IMR-90 (cell line): ENCODE data around the gene LARP1B. TPM values are rescaled to one million over a fixed set of nuclear protein-coding genes. Genes with fewer than 3 reads are reported as not detected.

Experiments used
- ATAC-seq: fragments of 200-7000 bp; cut with Tn5 transposase; 2 replicates; pipeline ENCODE4 v1.9.1; 2020; ENCODE audit warnings: low read depth, mild to moderate bottlenecking, moderate library complexity
- BruUV-seq: library from RNA; stranded (reverse); fragments of 400-500 nt; replicated peaks from 2 replicates; lab custom pipeline; 2021; lab: Mats Ljungman, UMichigan
- CTCF ChIA-PET: fragments of 300-600 bp; formaldehyde crosslinking; extraction: SDS; loops from one replicate; lab custom pipeline; 2021; ENCODE audit warnings: antibody characterized with exemption; lab: Yijun Ruan, JAX
- POLR2A ChIA-PET: fragments of 300-600 bp; sonication (Branson Sonifier 250); formaldehyde crosslinking; loops from one replicate; lab custom pipeline; 2022; ENCODE audit warnings: antibody characterized with exemption; ENCODE audit not compliant: unreplicated experiment; lab: Charles Lee
- DNase-seq: peaks from one replicate; pipeline ENCODE4 v3.0.0; 2013
- H2AFZ ChIP-seq: replicated peaks from 2 replicates; pipeline ENCODE3; 2013; ENCODE audit warnings: low read length, mild to moderate bottlenecking; ENCODE audit not compliant: poor library complexity
- H2AK5ac ChIP-seq: 2 replicates; pipeline ENCODE4 v1.6.1; 2013; ENCODE audit warnings: low read depth, low read length, inconsistent platforms
- H2AK9ac ChIP-seq: replicated peaks from 2 replicates; pipeline ENCODE3; 2013; ENCODE audit warnings: mild to moderate bottlenecking, low read depth, low read length, moderate library complexity; ENCODE audit not compliant: poor library complexity
- H2BK120ac ChIP-seq: 2 replicates; pipeline ENCODE4 v1.6.1; 2013; ENCODE audit warnings: low read depth, low read length, inconsistent platforms
- H2BK15ac ChIP-seq: 3 replicates; pipeline ENCODE4 v1.6.1; 2013; ENCODE audit warnings: low read depth, low read length, inconsistent platforms
- H2BK20ac ChIP-seq: 2 replicates; pipeline ENCODE4 v1.6.1; 2013; ENCODE audit warnings: low read depth, mild to moderate bottlenecking, inconsistent platforms, low read length, moderate library complexity
- H2BK5ac ChIP-seq: 2 replicates; pipeline ENCODE4 v1.6.1; 2013; ENCODE audit warnings: mild to moderate bottlenecking, low read depth, low read length, inconsistent platforms; ENCODE audit not compliant: poor library complexity, severe bottlenecking
- H3K14ac ChIP-seq: replicated peaks from 2 replicates; pipeline ENCODE4 v1.6.1; 2013; ENCODE audit warnings: low read depth, low read length, inconsistent platforms
- H3K18ac ChIP-seq: 2 replicates; pipeline ENCODE4 v1.6.1; 2013; ENCODE audit warnings: low read depth, low read length, control low read depth
- H3K23ac ChIP-seq: 2 replicates; pipeline ENCODE4 v1.6.1; 2013; ENCODE audit warnings: low read depth, low read length, inconsistent platforms
- H3K27ac ChIP-seq: 2 replicates; pipeline ENCODE4 v1.5.1; 2013; ENCODE audit warnings: mild to moderate bottlenecking, control low read depth, low read length; ENCODE audit not compliant: insufficient read depth
- H3K27me3 ChIP-seq: 2 replicates; pipeline ENCODE4 v1.6.1; 2013; ENCODE audit warnings: low read length; ENCODE audit not compliant: control insufficient read depth, insufficient read depth
- H3K36me3 ChIP-seq: 2 replicates; pipeline ENCODE4 v1.6.1; 2013; ENCODE audit warnings: low read length, mixed read lengths; ENCODE audit not compliant: control insufficient read depth, insufficient read depth
- H3K4ac ChIP-seq: 2 replicates; pipeline ENCODE4 v1.6.1; 2013; ENCODE audit warnings: low read depth, low read length, inconsistent platforms
- H3K4me1 ChIP-seq: 2 replicates; pipeline ENCODE4 v1.6.1; 2013; ENCODE audit warnings: low read length, mixed read lengths; ENCODE audit not compliant: control insufficient read depth, insufficient read depth
- H3K4me2 ChIP-seq: 2 replicates; pipeline ENCODE4 v1.6.1; 2013; ENCODE audit warnings: low read depth, mild to moderate bottlenecking, control low read depth, low read length, moderate library complexity
- H3K4me3 ChIP-seq: 2 replicates; pipeline ENCODE4 v1.5.1; 2013; ENCODE audit warnings: low read depth, mild to moderate bottlenecking, control low read depth, low read length, moderate library complexity; ENCODE audit not compliant: insufficient read depth
- H3K56ac ChIP-seq: 2 replicates; pipeline ENCODE4 v1.6.1; 2013; ENCODE audit warnings: low read length, inconsistent platforms; ENCODE audit not compliant: insufficient read depth; ENCODE audit errors: extremely low read depth
- H3K79me1 ChIP-seq, 2 experiments: 2 replicates each; pipeline ENCODE4 v1.6.1; 2013; ENCODE audit warnings: low read length in 2 of 2, inconsistent platforms in 1 of 2, low read depth in 1 of 2
- H3K9ac ChIP-seq: 2 replicates; pipeline ENCODE4 v1.6.1; 2013; ENCODE audit warnings: low read depth, low read length, control low read depth
- H3K9me1 ChIP-seq: 2 replicates; pipeline ENCODE4 v1.6.1; 2013; ENCODE audit warnings: low read length, inconsistent platforms; ENCODE audit not compliant: insufficient read depth
- H3K9me3 ChIP-seq: 2 replicates; pipeline ENCODE4 v1.6.1; 2013; ENCODE audit warnings: low read length; ENCODE audit not compliant: control insufficient read depth, insufficient read depth
- H4K20me1 ChIP-seq: 2 replicates; pipeline ENCODE4 v1.6.1; 2013; ENCODE audit warnings: low read length, inconsistent platforms; ENCODE audit not compliant: insufficient read depth
- H4K5ac ChIP-seq: 2 replicates; pipeline ENCODE4 v1.6.1; 2013; ENCODE audit warnings: mild to moderate bottlenecking, low read depth, low read length, control low read depth
- H4K8ac ChIP-seq, 2 experiments: 2 replicates each; pipeline ENCODE4 v1.6.1; 2013; ENCODE audit warnings: low read depth in 2 of 2, low read length in 2 of 2, control low read depth in 1 of 2, inconsistent platforms in 1 of 2
- H4K91ac ChIP-seq: 2 replicates; pipeline ENCODE4 v1.6.1; 2013; ENCODE audit warnings: low read depth, low read length, inconsistent platforms; ENCODE audit not compliant: insufficient read depth
- BHLHE40 ChIP-seq: fragments of 150-350 bp; IDR thresholded peaks from 2 replicates; pipeline ENCODE4 v1.6.1; 2016; ENCODE audit warnings: mild to moderate bottlenecking, low read depth, low read length
- CEBPB ChIP-seq: IDR thresholded peaks from 2 replicates; pipeline ENCODE4 v1.6.1; 2012; ENCODE audit warnings: low read depth, low read length, improper control_type of control experiment
- FOS ChIP-seq: fragments of 150-350 bp; IDR thresholded peaks from 2 replicates; pipeline ENCODE4 v1.6.1; 2016; ENCODE audit warnings: low read depth, low read length
- SMC3 ChIP-seq: fragments of 150-350 bp; IDR thresholded peaks from 2 replicates; pipeline ENCODE4 v1.6.1; 2016; ENCODE audit warnings: low read depth, mild to moderate bottlenecking, antibody characterized with exemption, low read length, moderate library complexity
- WGBS, 2 experiments: methylation state at CpG; one replicate each; pipeline versions ENCODE4 v1.1.5 to v1.1.7; 2013; ENCODE audit warnings: missing lambda C conversion rate in 2 of 2; ENCODE audit not compliant: insufficient read length in 1 of 2; ENCODE audit errors: extremely low coverage in 2 of 2; 5-methylcytosine and 5-hydroxymethylcytosine counted together
- dilution Hi-C: fragments of 300-500 bp; cut with HindIII; formaldehyde crosslinking; loops from one replicate; pipeline ENCODE4 v1.14.3; 2018; ENCODE audit warnings: low sequenced_read_pairs; ENCODE audit not compliant: unreplicated experiment
- in situ Hi-C: fragments of 300-500 bp; cut with MboI; formaldehyde crosslinking; loops from 3 replicates; pipeline ENCODE4 v1.14.3; 2019; ENCODE audit warnings: low sequenced_read_pairs, inconsistent platforms, mixed read lengths
- intact Hi-C: fragments of 100-400 bp; cut with micrococcal nuclease; formaldehyde crosslinking; loops from 2 replicates; pipeline ENCODE4 v1.10.0; 2022
- polyA plus RNA-seq, 3 experiments: library from polyadenylated mRNA; depleted of rRNA; stranded (reverse); fragments of >200 nt; gene quantifications; 2 replicates each; pipeline ENCODE4 v1.2.3, GENCODE V29; 2012; ENCODE audit warnings: low replicate concordance in 1 of 3
- total RNA-seq: library from RNA; depleted of rRNA; stranded (reverse); fragments of >200 nt; gene quantifications from 2 replicates; pipeline ENCODE4 v1.2.3, GENCODE V29; 2012

LARP1B gene
- total and polyA plus RNA-seq, 2 of the 4 experiments (the other 2 are of a cell fraction): 8.8 to 11.1 TPM

- TF ChIP-seq FOS (peak; percentile 82; the same call in 1 of the 2 replicates), SMC3 (no peak), CEBPB (peak; percentile 63; the same call in 1 of the 2 replicates), BHLHE40 (no peak)
- H3K18ac ChIP-seq: peak overlapping the region; percentile 88
- H4K91ac ChIP-seq: peak overlapping the region; percentile 90; the same call in 1 of the 2 replicates
- 0 out of 2 replicates have a peak overlapping the region, but pooled peaks have one; percentile 64 for H3K14ac ChIP-seq
- WGBS, 2 experiments: no CpG with 5 or more reads among the region's 4 CpGs
- ChIA-PET POLR2A (no interaction called here), CTCF (interaction anchor here (0.6 kb wide), 1 partner anchor 33 kb away, joined by 3 read pairs; no protein-coding TSS in a partner anchor)
- H3K9ac ChIP-seq: no peak overlapping the region
- peak overlapping the region; percentile 80; the same call in 1 of the 2 replicates for H2AK5ac ChIP-seq
- no peak overlapping the region for H4K5ac ChIP-seq
- DNase-seq (peak; percentile 87), ATAC-seq (peak; percentile 31)
- peak overlapping the region; percentile 86 for H2BK5ac ChIP-seq
- peak overlapping the region; percentile 81 for H2BK20ac ChIP-seq
- no peaks in the 10 kb centered on the region for H4K20me1 ChIP-seq
- intact Hi-C loops: no loop called here
- H3K4me1 ChIP-seq: peaks cover 13% of the 10 kb centered on the region
- peak overlapping the region; percentile 87 for H3K27ac ChIP-seq
- no peak overlapping the region for H2AFZ ChIP-seq
- peak overlapping the region; percentile 65; the same call in 1 of the 2 replicates for H3K56ac ChIP-seq
- no peak overlapping the region for H3K4me3 ChIP-seq
- H3K4ac ChIP-seq: peak overlapping the region; percentile 86
- BruUV-seq: no TSS peak
- H3K23ac ChIP-seq: 0 out of 2 replicates have a peak overlapping the region, but pooled peaks have one; percentile 63
- peak overlapping the region; percentile 50; the same call in 1 of the 2 replicates for H3K4me2 ChIP-seq
- H3K36me3 ChIP-seq: no peaks in the 10 kb centered on the region
- H4K8ac ChIP-seq: peak overlapping the region in 1 of 2 experiments; percentile 92; a peak in 3 of 4 replicates
- no peaks in the 10 kb centered on the region for H3K27me3 ChIP-seq
- peak overlapping the region; percentile 99 for H2BK15ac ChIP-seq
- H3K9me1 ChIP-seq: no peaks in the 10 kb centered on the region; the same call in 1 of the 2 replicates
- no peaks in the 10 kb centered on the region for H3K9me3 ChIP-seq
- dilution Hi-C loops: no loop called here
- H3K79me1 ChIP-seq: no peaks in the 10 kb centered on the region; a peak in 1 of 4 replicates
- no peak overlapping the region for H2AK9ac ChIP-seq
- peak overlapping the region; percentile 85 for H2BK120ac ChIP-seq
- in situ Hi-C loops: no loop called here
Observed at GRCh38 chr4:128163177-128164117, 102.3 kb downstream of the LARP1B start.
